22Rv1 (cell line): ENCODE results near the gene WDR43.
"Not testable (repeated sequence)": the region's sequence is repeated elsewhere in the genome, so short reads cannot be mapped to it uniquely, and the experiment has no call there.

Experiments
- H3K27ac ChIP-seq: fragments of 450-650 bp; 2 replicates; pipeline ENCODE4 v1.5.1; 2017
- ZFX ChIP-seq: fragments of 450-650 bp; IDR thresholded peaks from 2 replicates; pipeline ENCODE4 v1.6.1; 2017; ENCODE audit warnings: antibody characterized with exemption, borderline replicate concordance
- TF ChIP-seq, protein P1 (sequence below): fragments of 450-650 bp; IDR thresholded peaks from 2 replicates; pipeline ENCODE4 v1.5.1; 2017; ENCODE audit warnings: mild to moderate bottlenecking

Gene WDR43

DNA sequence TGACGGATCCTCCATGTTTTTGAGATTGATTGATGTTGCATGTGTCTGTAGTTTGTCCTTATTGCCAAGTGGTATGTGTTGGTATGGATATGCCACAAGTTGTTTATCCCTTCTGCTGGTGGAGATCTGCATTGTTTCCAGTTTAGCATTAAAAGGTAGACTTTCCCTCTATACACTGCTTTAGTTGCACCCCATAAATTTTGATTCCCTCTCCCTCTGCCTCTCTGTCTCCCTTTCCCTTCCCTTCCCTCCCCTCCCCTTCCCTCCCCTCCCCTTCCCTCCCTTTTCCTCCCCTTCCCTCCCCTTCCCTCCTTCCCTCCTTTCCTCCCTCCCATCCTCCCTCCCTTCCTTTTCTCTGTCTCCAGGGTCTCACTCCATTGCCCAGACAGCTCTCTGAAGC lies 68.0 kb downstream of the WDR43 start:
- TF ChIP-seq ZFX = no peak
- TF ChIP-seq, protein P1, sequence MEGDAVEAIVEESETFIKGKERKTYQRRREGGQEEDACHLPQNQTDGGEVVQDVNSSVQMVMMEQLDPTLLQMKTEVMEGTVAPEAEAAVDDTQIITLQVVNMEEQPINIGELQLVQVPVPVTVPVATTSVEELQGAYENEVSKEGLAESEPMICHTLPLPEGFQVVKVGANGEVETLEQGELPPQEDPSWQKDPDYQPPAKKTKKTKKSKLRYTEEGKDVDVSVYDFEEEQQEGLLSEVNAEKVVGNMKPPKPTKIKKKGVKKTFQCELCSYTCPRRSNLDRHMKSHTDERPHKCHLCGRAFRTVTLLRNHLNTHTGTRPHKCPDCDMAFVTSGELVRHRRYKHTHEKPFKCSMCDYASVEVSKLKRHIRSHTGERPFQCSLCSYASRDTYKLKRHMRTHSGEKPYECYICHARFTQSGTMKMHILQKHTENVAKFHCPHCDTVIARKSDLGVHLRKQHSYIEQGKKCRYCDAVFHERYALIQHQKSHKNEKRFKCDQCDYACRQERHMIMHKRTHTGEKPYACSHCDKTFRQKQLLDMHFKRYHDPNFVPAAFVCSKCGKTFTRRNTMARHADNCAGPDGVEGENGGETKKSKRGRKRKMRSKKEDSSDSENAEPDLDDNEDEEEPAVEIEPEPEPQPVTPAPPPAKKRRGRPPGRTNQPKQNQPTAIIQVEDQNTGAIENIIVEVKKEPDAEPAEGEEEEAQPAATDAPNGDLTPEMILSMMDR = no peak
- H3K27ac ChIP-seq = no peak overlapping the region

GRCh38 chr2:28970464-28971160 lies 76.1 kb downstream of the WDR43 start:
- H3K27ac ChIP-seq = no peak overlapping the region
- TF ChIP-seq ZFX = no peak
- TF ChIP-seq, protein P1 = no peak

DNA sequence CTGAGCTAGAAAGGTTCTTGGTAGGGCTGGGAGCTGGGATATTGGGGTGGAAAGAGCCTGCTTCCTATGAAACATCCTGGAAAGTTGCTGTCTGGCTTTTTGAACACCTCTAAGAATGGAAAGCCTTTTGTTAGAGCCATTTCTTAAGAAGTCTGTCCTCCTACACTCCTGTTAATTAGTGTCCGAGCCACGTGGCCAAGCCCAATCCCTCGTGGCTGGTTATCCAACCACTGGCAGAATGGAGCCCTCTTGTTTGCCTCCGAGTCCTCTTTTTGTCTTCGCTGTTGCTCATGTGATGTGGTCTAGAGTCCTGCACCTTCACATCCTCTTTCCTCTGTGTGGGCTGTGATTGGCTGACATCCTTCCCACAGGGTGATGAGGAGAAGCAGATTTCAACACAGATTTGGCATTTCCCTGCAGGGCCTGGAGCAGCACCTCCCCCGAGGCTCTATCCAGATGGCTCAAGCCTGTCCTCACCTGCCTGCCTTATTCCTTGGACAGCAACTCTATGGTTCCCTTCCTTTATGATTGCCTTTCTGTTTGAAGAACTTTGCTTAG lies 78.4 kb downstream of the WDR43 start:
- TF ChIP-seq, protein P1 = no peak
- no peak for TF ChIP-seq ZFX
- H3K27ac ChIP-seq = no peak overlapping the region

- H3K27ac ChIP-seq = no peak overlapping the region
- TF ChIP-seq, protein P1 = no peak
- TF ChIP-seq ZFX = no peak
These were observed 79.8 kb downstream of the WDR43 start for GRCh38 chr2:28974252-28974651.

GRCh38 chr2:28975671-28976070 lies 81.2 kb downstream of the WDR43 start:
- TF ChIP-seq, protein P1 = no peak
- no peak overlapping the region for H3K27ac ChIP-seq

- H3K27ac ChIP-seq = no peak overlapping the region
- TF ChIP-seq, protein P1 = no peak
- no peak for TF ChIP-seq ZFX
These were observed 82.1 kb downstream of the WDR43 start for GRCh38 chr2:28976584-28976983.

DNA sequence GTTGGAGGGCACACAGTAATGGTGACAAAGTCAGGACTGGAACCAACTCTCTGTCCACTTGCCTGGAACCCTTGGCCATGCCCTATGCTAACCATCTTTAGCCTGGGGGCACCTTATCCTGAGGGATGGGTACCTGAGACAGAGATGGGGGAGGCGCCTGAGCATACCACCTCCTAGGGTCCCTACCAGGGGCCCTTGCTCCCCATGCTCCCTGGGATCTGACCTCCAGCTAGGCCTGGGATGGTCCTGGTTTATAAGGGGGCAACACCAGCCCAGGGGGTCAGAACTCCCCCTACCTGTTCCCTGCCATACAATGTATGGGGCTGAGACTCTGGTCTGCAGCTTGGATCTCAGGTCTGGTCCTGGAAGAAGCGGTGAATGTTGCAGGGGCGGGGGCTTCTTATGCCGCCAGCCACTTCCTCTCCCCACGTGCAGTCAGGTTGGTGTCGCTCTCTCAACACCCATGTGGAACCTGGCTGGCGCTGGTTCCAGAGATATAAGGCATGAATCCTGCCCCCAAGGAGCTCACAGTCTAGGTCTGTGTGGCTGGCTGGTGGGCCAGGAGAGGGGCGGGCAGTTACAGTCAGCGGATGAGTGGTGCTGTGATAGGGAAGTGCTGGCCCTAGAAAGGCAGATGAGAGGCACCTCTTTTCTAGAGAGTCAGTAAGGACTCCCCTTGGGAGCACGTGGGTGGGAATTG lies 82.9 kb downstream of the WDR43 start:
- no peak overlapping the region for H3K27ac ChIP-seq
- TF ChIP-seq, protein P1 = no peak
- no peak for TF ChIP-seq ZFX

- not testable (repeated sequence) for H3K27ac ChIP-seq
These were observed 83.5 kb downstream of the WDR43 start for GRCh38 chr2:28978001-28978400.
